ENCODE results near the gene FAM217B. TPM values are rescaled to one million over a fixed set of nuclear protein-coding genes. Genes with fewer than 3 reads are reported as not detected.

Gene FAM217B
- total and polyA plus RNA-seq, 2 donors (not counting 1 experiment from before 2014, with no cell fraction given), result 3.5 to 6.3 TPM

GRCh38 chr20:59939052-59939878, 924 bp upstream of the FAM217B start:
- H2AFZ ChIP-seq (ENCODE audit: low read length), result peak overlapping the region; percentile 37
- no peak for TF ChIP-seq CTCF (conservative IDR thresholded peaks at IDR 0.05 in 1 of 2, IDR thresholded peaks at IDR 0.05 in 1 of 2; ENCODE audit: low read depth in 1 of 2, low read length in 2 of 2)
- TF ChIP-seq EZH2 (IDR thresholded peaks at IDR 0.05; ENCODE audit: low read length, missing control alignments), result no peak
- DNase-seq (ENCODE audit: low read depth in 2 of 2), result peak; percentile 12 to 20
- no peaks in the 10 kb centered on the region for H3K27me3 ChIP-seq (ENCODE audit: control insufficient read depth, insufficient read depth, low read length)
- peak overlapping the region; percentile 64 for H3K4me2 ChIP-seq (ENCODE audit: extremely low read depth, insufficient read depth, low read length)
- H3K4me3 ChIP-seq (replicated peaks in 1 of 4; ENCODE audit: control extremely low read depth in 1 of 4, insufficient read depth in 1 of 4, low read depth in 3 of 4, low read length in 4 of 4), result peak overlapping the region; percentile 56 to 67 (median 62)
- peak overlapping the region; percentile 57 for H3K9ac ChIP-seq (ENCODE audit: insufficient read depth, low read length)
- H3K79me2 ChIP-seq (ENCODE audit: control insufficient read depth, insufficient read depth, low read length), result peaks cover 5% of the 10 kb centered on the region
- H3K4me1 ChIP-seq (ENCODE audit: control insufficient read depth, extremely low read depth, insufficient read depth, low read length), result peaks cover 7% of the 10 kb centered on the region
- peak overlapping the region; percentile 79 for H3K27ac ChIP-seq (ENCODE audit: insufficient read depth, low read length)
- H3K9me3 ChIP-seq (ENCODE audit: control insufficient read depth, insufficient read depth, low read depth, low read length), result no peaks in the 10 kb centered on the region
- H4K20me1 ChIP-seq (ENCODE audit: control insufficient read depth, extremely low read depth, insufficient read depth, low read length), result no peaks in the 10 kb centered on the region
- peaks cover 2% of the 10 kb centered on the region for H3K36me3 ChIP-seq (ENCODE audit: control insufficient read depth, insufficient read depth, low read length)

- peak overlapping the region; percentile 64 for H3K4me2 ChIP-seq (ENCODE audit: extremely low read depth, insufficient read depth, low read length)
Measured at GRCh38 chr20:59939879-59940128, 385 bp upstream of the FAM217B start.

GRCh38 chr20:59940956-59941294, 736 bp downstream of the FAM217B start:
- Histone ChIP-seq H3K9me3 (ENCODE audit: control insufficient read depth, insufficient read depth, low read depth, low read length) (no peaks in the 10 kb centered on the region), H3K4me2 (ENCODE audit: extremely low read depth, insufficient read depth, low read length) (peak overlapping the region; percentile 95), H3K9ac (ENCODE audit: insufficient read depth, low read length) (peak overlapping the region; percentile 75), H3K27ac (ENCODE audit: insufficient read depth, low read length) (peak overlapping the region; percentile 92), H4K20me1 (ENCODE audit: control insufficient read depth, extremely low read depth, insufficient read depth, low read length) (no peaks in the 10 kb centered on the region), H3K4me1 (ENCODE audit: control insufficient read depth, extremely low read depth, insufficient read depth, low read length) (peaks cover 7% of the 10 kb centered on the region), H3K4me3 (replicated peaks in 1 of 4; ENCODE audit: control extremely low read depth in 1 of 4, insufficient read depth in 1 of 4, low read depth in 3 of 4, low read length in 4 of 4) (peak overlapping the region; percentile 65 to 82 (median 70)), H2AFZ (ENCODE audit: low read length) (peak overlapping the region; percentile 92), H3K27me3 (ENCODE audit: control insufficient read depth, insufficient read depth, low read length) (no peaks in the 10 kb centered on the region), H3K36me3 (ENCODE audit: control insufficient read depth, insufficient read depth, low read length) (peaks cover 2% of the 10 kb centered on the region), H3K79me2 (ENCODE audit: control insufficient read depth, insufficient read depth, low read length) (peaks cover 5% of the 10 kb centered on the region)
- TF ChIP-seq EZH2 (IDR thresholded peaks at IDR 0.05; ENCODE audit: low read length, missing control alignments) (no peak), CTCF (conservative IDR thresholded peaks at IDR 0.05 in 1 of 2, IDR thresholded peaks at IDR 0.05 in 1 of 2; ENCODE audit: low read depth in 1 of 2, low read length in 2 of 2) (no peak)
- no peak for DNase-seq (ENCODE audit: low read depth in 2 of 2)

More at GRCh38 chr20:59939879-59940128, 385 bp upstream of the FAM217B start:
- no peak for TF ChIP-seq EZH2 (IDR thresholded peaks at IDR 0.05; ENCODE audit: low read length, missing control alignments)
- no peak for TF ChIP-seq CTCF (conservative IDR thresholded peaks at IDR 0.05 in 1 of 2, IDR thresholded peaks at IDR 0.05 in 1 of 2; ENCODE audit: low read depth in 1 of 2, low read length in 2 of 2)
- H2AFZ ChIP-seq (ENCODE audit: low read length), result peak overlapping the region; percentile 67
- H3K4me3 ChIP-seq (replicated peaks in 1 of 4; ENCODE audit: control extremely low read depth in 1 of 4, insufficient read depth in 1 of 4, low read depth in 3 of 4, low read length in 4 of 4), result peak overlapping the region; percentile 56 to 67 (median 62)
- H4K20me1 ChIP-seq (ENCODE audit: control insufficient read depth, extremely low read depth, insufficient read depth, low read length), result no peaks in the 10 kb centered on the region
- H3K4me1 ChIP-seq (ENCODE audit: control insufficient read depth, extremely low read depth, insufficient read depth, low read length), result peaks cover 7% of the 10 kb centered on the region
- H3K27me3 ChIP-seq (ENCODE audit: control insufficient read depth, insufficient read depth, low read length), result no peaks in the 10 kb centered on the region
- no peak for DNase-seq (ENCODE audit: low read depth in 2 of 2)
- H3K36me3 ChIP-seq (ENCODE audit: control insufficient read depth, insufficient read depth, low read length), result peaks cover 2% of the 10 kb centered on the region
- H3K27ac ChIP-seq (ENCODE audit: insufficient read depth, low read length), result peak overlapping the region; percentile 79
- H3K9ac ChIP-seq (ENCODE audit: insufficient read depth, low read length), result peak overlapping the region; percentile 57
- H3K79me2 ChIP-seq (ENCODE audit: control insufficient read depth, insufficient read depth, low read length), result peaks cover 5% of the 10 kb centered on the region
- no peaks in the 10 kb centered on the region for H3K9me3 ChIP-seq (ENCODE audit: control insufficient read depth, insufficient read depth, low read depth, low read length)

Measured in fibroblast of lung (primary cell).